HEK293 (cell line): ENCODE results near the gene CACNG4.

ENCODE experiments used
- SCRT1 ChIP-seq: fragments of 450-650 bp; formaldehyde crosslinking; IDR thresholded peaks from 2 replicates; pipeline ENCODE4 v1.5.1; 2016; ENCODE audit warnings: missing biosample characterization, missing genetic modification characterization, borderline replicate concordance
- ZBTB7A ChIP-seq: fragments of 450-650 bp; formaldehyde crosslinking; IDR thresholded peaks from 2 replicates; pipeline ENCODE4 v1.5.1; 2016; ENCODE audit warnings: low read depth, missing biosample characterization, missing genetic modification characterization
- ZNF623 ChIP-seq: fragments of 450-650 bp; formaldehyde crosslinking; IDR thresholded peaks from 2 replicates; pipeline ENCODE4 v1.5.1; 2016; ENCODE audit warnings: missing biosample characterization, missing genetic modification characterization
- TF ChIP-seq, protein P1 (sequence below): fragments of 450-650 bp; formaldehyde crosslinking; IDR thresholded peaks from 2 replicates; pipeline ENCODE4 v1.5.1; 2016; ENCODE audit warnings: missing biosample characterization, missing genetic modification characterization

DNA sequence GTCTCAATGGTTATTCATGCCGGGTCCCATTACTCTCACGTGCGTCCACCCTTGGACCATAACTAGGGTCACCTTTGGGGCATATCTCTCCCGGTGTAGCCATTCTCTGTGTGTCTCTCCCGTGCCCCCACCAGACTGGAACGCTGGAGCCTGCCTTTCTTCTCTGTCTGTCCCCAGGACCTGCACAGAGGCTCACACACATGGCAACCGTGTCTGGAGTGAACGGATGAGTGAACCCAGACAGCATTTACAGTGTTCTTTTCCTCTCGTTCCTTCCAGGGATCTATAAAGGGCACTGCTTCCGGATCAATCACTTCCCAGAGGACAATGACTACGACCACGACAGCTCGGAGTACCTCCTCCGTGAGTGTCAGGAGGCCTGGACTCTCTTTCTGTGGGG is 53.4 kb downstream of the CACNG4 start:
- TF ChIP-seq ZBTB7A (tag by site-specific recombination), result no peak
- TF ChIP-seq, protein P1, sequence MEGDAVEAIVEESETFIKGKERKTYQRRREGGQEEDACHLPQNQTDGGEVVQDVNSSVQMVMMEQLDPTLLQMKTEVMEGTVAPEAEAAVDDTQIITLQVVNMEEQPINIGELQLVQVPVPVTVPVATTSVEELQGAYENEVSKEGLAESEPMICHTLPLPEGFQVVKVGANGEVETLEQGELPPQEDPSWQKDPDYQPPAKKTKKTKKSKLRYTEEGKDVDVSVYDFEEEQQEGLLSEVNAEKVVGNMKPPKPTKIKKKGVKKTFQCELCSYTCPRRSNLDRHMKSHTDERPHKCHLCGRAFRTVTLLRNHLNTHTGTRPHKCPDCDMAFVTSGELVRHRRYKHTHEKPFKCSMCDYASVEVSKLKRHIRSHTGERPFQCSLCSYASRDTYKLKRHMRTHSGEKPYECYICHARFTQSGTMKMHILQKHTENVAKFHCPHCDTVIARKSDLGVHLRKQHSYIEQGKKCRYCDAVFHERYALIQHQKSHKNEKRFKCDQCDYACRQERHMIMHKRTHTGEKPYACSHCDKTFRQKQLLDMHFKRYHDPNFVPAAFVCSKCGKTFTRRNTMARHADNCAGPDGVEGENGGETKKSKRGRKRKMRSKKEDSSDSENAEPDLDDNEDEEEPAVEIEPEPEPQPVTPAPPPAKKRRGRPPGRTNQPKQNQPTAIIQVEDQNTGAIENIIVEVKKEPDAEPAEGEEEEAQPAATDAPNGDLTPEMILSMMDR, result no peak
- TF ChIP-seq ZNF623, result no peak
- TF ChIP-seq SCRT1 (tag by site-specific recombination), result no peak
